ENCODE measurements around the gene LRRC74B.
"Not testable (repeated sequence)": the region's sequence is repeated elsewhere in the genome, so short reads cannot be mapped to it uniquely, and the experiment has no call there.

Gene LRRC74B

GRCh38 chr22:21051831-21052400 lies 6.2 kb downstream of the LRRC74B start:
- DNase-seq (ENCODE audit: insufficient read length, low spot score) = no peak
- no peak for FAIRE-seq

DNA sequence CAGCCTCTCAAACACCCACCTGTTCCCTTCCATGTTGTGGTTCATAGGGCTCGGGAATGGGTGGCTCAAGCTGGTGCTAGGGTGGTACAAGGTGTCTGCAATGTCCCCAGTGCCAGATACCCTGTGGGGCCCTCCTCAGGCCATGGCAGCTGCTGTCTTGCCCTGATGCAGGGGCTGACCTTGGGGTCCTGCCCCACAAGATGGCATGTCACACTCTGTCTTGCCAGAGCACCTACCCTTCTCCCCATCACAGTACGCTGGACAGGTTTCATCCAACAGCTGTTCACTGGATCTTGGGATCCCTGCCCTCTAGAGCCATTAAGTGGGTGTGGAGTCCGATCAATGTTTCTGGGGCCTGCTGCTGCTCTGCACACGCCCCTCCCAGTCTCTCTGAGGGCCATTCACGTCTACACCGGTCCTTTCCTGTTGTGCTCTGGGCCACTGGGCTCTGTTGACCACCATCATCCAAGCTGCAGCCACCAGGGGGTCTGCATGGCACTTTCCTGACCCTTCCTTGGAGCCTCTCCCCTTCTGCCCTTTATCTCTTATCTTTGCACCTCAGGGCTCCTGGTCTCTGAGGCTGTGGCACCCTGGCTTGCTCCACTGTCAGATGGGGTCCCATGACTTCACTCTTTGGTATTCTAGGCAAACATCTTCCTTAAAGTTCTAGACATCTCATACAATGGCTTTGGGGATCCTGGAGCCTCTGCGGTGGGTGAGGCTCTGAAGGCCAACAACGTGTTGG lies 7.1 kb downstream of the LRRC74B start:
- DNase-seq (ENCODE audit: insufficient read length, low spot score) (no peak), FAIRE-seq (no peak)

DNA sequence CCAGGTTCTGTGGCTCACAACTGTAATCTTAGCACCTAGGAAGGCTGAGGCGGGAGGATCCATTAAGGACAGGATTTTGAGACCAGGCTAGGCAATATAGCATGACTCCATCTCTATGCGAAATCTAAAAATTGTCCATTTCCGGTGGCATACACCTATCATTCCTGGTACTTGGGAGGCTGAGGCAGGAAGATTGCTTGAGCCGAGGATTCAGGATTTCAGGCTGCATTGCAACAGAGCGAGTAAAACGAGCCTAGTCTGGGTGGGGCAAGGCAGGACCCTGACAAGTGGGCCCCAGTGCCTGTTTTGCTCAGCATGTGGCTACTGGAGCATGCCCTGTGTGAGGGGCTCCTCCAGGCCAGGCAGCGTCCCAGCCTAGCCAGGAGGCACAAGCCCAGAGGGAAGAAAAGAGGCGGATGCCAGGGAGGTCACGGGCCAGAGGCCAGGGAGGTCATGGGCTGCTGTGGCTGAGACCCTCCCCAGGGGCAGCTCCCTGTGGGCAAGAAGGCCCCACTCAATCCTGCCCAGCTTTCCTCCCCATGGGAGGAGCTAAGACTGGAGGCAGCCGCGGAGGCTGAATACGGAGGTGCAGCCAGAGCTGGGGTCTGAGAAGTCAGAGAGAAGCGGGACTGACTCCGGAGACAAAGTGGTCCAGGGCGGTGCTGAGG lies 8.4 kb downstream of the LRRC74B start:
- DNase-seq (ENCODE audit: insufficient read length, low spot score) = no peak
- no peak for FAIRE-seq

DNA sequence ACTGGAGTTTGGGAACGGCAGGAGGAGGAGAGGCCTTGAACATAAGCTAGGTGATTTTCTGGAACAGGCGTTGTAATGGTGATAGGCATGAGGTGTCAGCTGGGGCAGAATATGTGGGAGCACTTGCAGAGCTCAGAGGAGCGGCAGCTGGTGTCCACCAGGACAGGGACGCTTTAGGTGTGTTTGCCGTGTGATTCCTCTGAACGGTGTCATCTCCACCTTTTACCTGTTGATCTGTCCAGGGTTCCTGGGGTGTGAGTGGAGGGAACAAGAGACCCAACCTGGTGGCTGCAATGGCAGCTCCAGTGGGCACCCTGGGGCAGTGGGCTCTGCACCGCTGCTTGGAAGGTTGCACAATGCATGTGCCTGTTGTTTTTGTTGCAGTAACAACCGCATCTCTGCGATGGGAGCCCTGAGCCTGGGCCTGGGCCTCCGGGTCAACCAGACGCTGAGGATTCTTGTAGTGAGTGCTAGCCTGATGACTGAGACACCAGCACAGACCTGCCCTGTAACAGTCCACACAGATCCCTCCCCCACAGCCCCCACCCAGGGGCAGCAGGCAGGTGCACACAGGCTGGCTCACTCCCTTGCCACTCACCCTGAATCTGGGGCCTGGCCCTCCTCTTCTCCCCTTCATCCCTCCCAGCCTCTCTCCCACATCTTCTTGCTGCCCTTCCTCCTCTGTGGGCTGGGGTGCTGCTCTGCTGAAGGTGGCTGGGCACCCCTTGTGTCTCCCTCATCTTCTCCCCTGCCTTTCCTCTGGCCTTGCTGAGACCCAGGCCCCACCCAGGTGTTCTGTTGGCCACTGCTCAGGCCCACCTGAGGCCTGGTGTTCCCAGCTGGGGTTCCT lies 9.2 kb downstream of the LRRC74B start:
- no peak for DNase-seq (ENCODE audit: insufficient read length, low spot score)
- no peak for FAIRE-seq

- FAIRE-seq = no peak
Measured at GRCh38 chr22:21055564-21055834, 9.8 kb downstream of the LRRC74B start.

GRCh38 chr22:21055880-21056319 lies 10.2 kb downstream of the LRRC74B start:
- DNase-seq (ENCODE audit: insufficient read length, low spot score) = no peak
- FAIRE-seq = no peak

More at GRCh38 chr22:21055564-21055834, 9.8 kb downstream of the LRRC74B start:
- DNase-seq (ENCODE audit: insufficient read length, low spot score) = no peak

DNA sequence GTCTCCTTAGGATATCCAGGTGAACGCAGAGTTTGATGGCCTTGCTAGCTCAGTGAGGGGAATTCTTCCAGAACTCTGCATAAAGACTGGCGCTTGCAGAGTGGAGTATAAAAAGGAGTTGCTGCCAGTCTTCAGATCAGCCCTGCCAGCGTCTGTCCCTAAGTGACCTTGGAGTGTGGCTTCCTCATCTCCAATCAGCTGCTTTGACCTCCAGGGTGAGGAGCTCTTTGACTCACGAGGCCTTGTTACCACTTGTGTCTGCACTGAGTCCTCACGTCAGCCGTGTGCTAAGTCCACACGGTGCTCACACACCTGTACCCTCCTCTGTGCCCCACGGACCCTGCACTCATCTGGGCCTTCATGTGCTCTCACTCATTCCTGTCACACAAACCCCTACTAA lies 14.6 kb downstream of the LRRC74B start:
- FAIRE-seq; DNase-seq (ENCODE audit: insufficient read length, low spot score): not testable (repeated sequence)

GRCh38 chr22:21061660-21062321 lies 16.0 kb downstream of the LRRC74B start:
- FAIRE-seq; DNase-seq (ENCODE audit: insufficient read length, low spot score): not testable (repeated sequence)

DNA sequence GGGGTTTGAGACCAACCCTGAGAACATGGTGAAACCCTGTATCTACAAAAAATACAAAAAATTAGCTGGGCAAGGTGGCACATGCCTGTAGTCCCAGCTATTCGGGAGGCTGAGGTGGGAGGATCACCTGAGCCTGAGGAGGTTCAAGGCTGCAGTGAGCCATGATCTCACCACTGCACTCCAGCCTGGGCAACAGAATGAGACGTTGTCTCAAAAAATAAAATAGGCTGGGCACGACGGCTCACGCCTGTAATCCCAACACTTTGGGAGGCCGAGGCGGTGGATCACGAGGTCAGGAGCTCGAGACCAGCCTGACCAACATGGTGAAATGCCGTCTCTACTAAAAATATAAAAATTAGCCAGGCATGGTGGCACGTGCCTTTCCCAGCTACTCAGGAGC lies 18.7 kb downstream of the LRRC74B start:
- not testable (repeated sequence) for DNase-seq (ENCODE audit: insufficient read length, low spot score); FAIRE-seq

GRCh38 chr22:21064917-21065864 lies 19.4 kb downstream of the LRRC74B start:
- DNase-seq (ENCODE audit: insufficient read length, low spot score) = no peak
- FAIRE-seq = no peak

DNA sequence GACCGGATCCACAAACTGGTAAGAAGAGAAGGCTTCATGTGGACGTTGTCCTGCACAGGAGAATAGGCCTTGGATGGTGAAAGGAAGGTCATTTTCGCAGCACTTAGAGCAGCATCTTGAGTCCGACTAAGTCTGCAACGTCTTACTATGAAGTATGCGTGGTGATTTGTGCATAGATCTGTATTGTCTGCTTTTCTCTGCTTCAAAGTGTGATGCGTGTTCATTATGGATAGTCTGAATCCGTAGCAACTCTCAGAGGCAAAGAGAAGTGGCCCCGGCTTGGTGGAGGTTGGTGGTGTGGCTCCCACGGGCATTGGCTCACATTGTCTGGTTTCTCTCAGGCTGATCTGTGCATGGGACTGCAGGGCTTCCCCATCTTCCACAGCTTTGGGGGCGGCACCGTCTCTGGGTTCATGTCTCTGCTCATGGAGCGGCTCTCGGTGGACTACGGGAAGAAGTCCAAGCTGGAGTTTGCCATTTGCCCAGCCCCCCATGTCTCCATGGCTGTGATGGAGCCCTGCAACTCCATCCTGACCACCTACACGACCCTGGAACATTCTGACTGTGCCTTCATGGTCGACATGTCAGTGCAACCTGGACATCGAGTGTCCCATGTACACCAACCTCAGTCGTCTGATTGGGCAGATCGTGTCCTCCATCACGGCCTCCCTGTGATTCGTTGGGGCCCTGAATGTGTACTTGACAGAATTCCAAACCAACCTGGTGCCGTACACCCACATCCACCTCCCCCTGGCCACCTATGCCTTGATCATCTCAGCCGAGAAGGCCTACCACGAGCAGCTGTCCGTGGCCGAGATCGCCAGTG lies 21.5 kb downstream of the LRRC74B start:
- FAIRE-seq (no peak), DNase-seq (ENCODE audit: insufficient read length, low spot score) (no peak)

DNA sequence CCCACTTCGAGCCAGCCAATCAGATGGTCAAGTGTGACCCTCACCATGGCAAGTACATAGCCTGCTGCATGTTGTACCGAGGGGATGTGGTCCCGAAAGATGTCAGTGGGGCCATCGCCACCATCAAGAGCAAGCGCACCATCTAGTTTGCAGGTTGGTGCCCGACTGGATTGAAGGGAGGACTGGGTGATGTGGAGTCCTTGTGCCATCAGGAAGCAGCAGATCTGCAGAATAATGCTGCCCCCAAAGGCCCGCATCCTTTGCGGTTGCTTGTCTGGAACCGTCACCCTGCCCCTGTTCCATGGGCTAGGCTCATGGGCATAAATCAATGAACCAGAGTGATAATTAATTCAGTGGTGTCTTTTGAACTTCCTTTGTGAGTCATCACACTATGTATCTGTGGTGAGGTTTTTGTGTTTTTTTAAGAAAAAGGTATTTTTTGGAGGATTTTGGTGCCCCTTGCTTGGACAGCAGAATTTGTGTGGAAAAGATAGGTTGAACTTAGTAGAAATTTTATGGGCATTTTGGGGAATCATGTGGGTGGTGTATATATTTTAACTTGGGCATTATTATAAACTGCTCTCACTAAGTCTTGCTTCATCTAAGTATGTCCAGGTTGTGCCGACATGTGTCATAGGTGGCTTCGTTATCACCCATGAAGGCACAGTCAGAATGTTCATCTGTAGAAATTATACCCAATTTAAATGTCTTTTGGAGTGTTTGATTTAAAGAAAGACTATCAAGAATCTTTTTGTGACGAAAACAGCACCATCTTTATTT lies 22.3 kb downstream of the LRRC74B start:
- FAIRE-seq (no peak), DNase-seq (ENCODE audit: insufficient read length, low spot score) (no peak)

- DNase-seq (ENCODE audit: insufficient read length, low spot score) (no peak), FAIRE-seq (no peak)
Measured at GRCh38 chr22:21068681-21069276, 23.0 kb downstream of the LRRC74B start.

GRCh38 chr22:21069375-21069774 lies 23.6 kb downstream of the LRRC74B start:
- DNase-seq (ENCODE audit: insufficient read length, low spot score) (no peak), FAIRE-seq (no peak)

GRCh38 chr22:21070690-21071615 lies 25.2 kb downstream of the LRRC74B start:
- DNase-seq (ENCODE audit: insufficient read length, low spot score) (no peak), FAIRE-seq (no peak)

GRCh38 chr22:21071796-21072195 lies 26.1 kb downstream of the LRRC74B start:
- not testable (repeated sequence) for DNase-seq (ENCODE audit: insufficient read length, low spot score); FAIRE-seq

Measured in HTR-8/SVneo (cell line).